GM10847 (cell line): ENCODE measurements around the gene NMNAT3.

Experiments
- POLR2A ChIP-seq: IDR thresholded peaks from 2 replicates; pipeline ENCODE4 v1.6.1; 2011; ENCODE audit not compliant: insufficient read length; ENCODE audit errors: extremely low read depth

NMNAT3 gene

GRCh38 chr3:139687431-139687830 lies 9.7 kb upstream of the NMNAT3 start:
- no peak for TF ChIP-seq POLR2A

- TF ChIP-seq POLR2A, result no peak
Observed at GRCh38 chr3:139686624-139687023, 8.9 kb upstream of the NMNAT3 start.

- no peak for TF ChIP-seq POLR2A
Observed at GRCh38 chr3:139686206-139686605, 8.4 kb upstream of the NMNAT3 start.

GRCh38 chr3:139679220-139679775 lies 1.5 kb upstream of the NMNAT3 start:
- no peak for TF ChIP-seq POLR2A

- no peak for TF ChIP-seq POLR2A
Observed at GRCh38 chr3:139676632-139677387, 962 bp downstream of the NMNAT3 start.

GRCh38 chr3:139676108-139676507 lies 1.7 kb downstream of the NMNAT3 start:
- TF ChIP-seq POLR2A, result no peak

GRCh38 chr3:139675327-139675726 lies 2.4 kb downstream of the NMNAT3 start:
- TF ChIP-seq POLR2A, result no peak

- TF ChIP-seq POLR2A, result no peak
Observed at GRCh38 chr3:139674571-139675260, 3.1 kb downstream of the NMNAT3 start.

- TF ChIP-seq POLR2A, result no peak
Observed at GRCh38 chr3:139672884-139673283, 4.9 kb downstream of the NMNAT3 start.

- no peak for TF ChIP-seq POLR2A
Observed at GRCh38 chr3:139671863-139672646, 5.7 kb downstream of the NMNAT3 start.

- TF ChIP-seq POLR2A, result no peak
Observed at GRCh38 chr3:139671107-139671506, 6.7 kb downstream of the NMNAT3 start.

- TF ChIP-seq POLR2A, result no peak
Observed at GRCh38 chr3:139670196-139670595, 7.6 kb downstream of the NMNAT3 start.

- no peak for TF ChIP-seq POLR2A
Observed at GRCh38 chr3:139668332-139668731, 9.4 kb downstream of the NMNAT3 start.

- no peak for TF ChIP-seq POLR2A
Observed at GRCh38 chr3:139664958-139665357, 12.8 kb downstream of the NMNAT3 start.

GRCh38 chr3:139660269-139660668 lies 17.5 kb downstream of the NMNAT3 start:
- no peak for TF ChIP-seq POLR2A
